Keratinocyte (primary cell): ENCODE results near the gene CD68. TPM values are rescaled to one million over a fixed set of nuclear protein-coding genes. Genes with fewer than 3 reads are reported as not detected.

Experiments
- DNase-seq: peaks from one replicate; pipeline ENCODE4 v3.0.0-alpha.2; 2011; ENCODE audit warnings: low read depth, missing footprints, low spot score
- FAIRE-seq: peaks from 2 replicates; lab custom pipeline; 2011; peaks lifted over from hg19 to GRCh38; lab: Jason Lieb, UNC
- H2AFZ ChIP-seq: 2 replicates; pipeline ENCODE4 v1.6.0; 2012; ENCODE audit warnings: low read length, control low read depth, inconsistent platforms; ENCODE audit not compliant: control insufficient read depth
- H3K27ac ChIP-seq: 2 replicates; pipeline ENCODE4 v1.5.1; 2011; ENCODE audit warnings: low read length; ENCODE audit not compliant: control insufficient read depth, insufficient read depth
- H3K27me3 ChIP-seq: 3 replicates; pipeline ENCODE4 v1.6.0; 2011; ENCODE audit warnings: low read length; ENCODE audit not compliant: control insufficient read depth, insufficient read depth; ENCODE audit errors: extremely low read depth
- H3K36me3 ChIP-seq, 2 experiments: 2 replicates in 1 of 2; 3 replicates in 1 of 2; pipeline ENCODE4 v1.5.1; 2011; ENCODE audit warnings: low read length in 2 of 2, mild to moderate bottlenecking in 1 of 2; ENCODE audit not compliant: control insufficient read depth in 2 of 2, insufficient read depth in 2 of 2; ENCODE audit errors: extremely low read depth in 1 of 2
- H3K4me1 ChIP-seq: 3 replicates; pipeline ENCODE4 v1.5.1; 2011; ENCODE audit warnings: low read length; ENCODE audit not compliant: control insufficient read depth, insufficient read depth; ENCODE audit errors: extremely low read depth
- H3K4me2 ChIP-seq: 3 replicates; pipeline ENCODE4 v1.6.0; 2011; ENCODE audit warnings: low read depth, low read length; ENCODE audit not compliant: control insufficient read depth, insufficient read depth; ENCODE audit errors: extremely low read depth
- H3K4me3 ChIP-seq, 3 experiments: fragments of 200-600 bp in 1 of 3; sonication (generic) in 1 of 3; 2 replicates in 2 of 3; 3 replicates in 1 of 3; pipeline ENCODE4 v1.5.1; 2011 to 2016; ENCODE audit warnings: low read length in 3 of 3, mild to moderate bottlenecking in 3 of 3, control low read depth in 2 of 3, inconsistent platforms in 1 of 3, low read depth in 1 of 3, mixed read lengths in 1 of 3, mixed run types in 1 of 3, moderate library complexity in 1 of 3; ENCODE audit not compliant: control insufficient read depth in 2 of 3, insufficient read depth in 2 of 3; ENCODE audit errors: extremely low read depth in 1 of 3
- H3K79me2 ChIP-seq: 2 replicates; pipeline ENCODE4 v1.6.0; 2012; ENCODE audit warnings: low read length; ENCODE audit not compliant: control insufficient read depth, insufficient read depth
- H3K9ac ChIP-seq: 3 replicates; pipeline ENCODE4 v1.6.0; 2011; ENCODE audit warnings: low read length; ENCODE audit not compliant: control insufficient read depth, insufficient read depth; ENCODE audit errors: extremely low read depth
- H3K9me1 ChIP-seq: 3 replicates; pipeline ENCODE4 v1.6.0; 2011; ENCODE audit warnings: low read length; ENCODE audit not compliant: control insufficient read depth, insufficient read depth; ENCODE audit errors: extremely low read depth
- H3K9me3 ChIP-seq: 2 replicates; pipeline ENCODE4 v1.5.1; 2012; ENCODE audit warnings: low read depth, low read length; ENCODE audit not compliant: control insufficient read depth
- H4K20me1 ChIP-seq: 3 replicates; pipeline ENCODE4 v1.6.0; 2011; ENCODE audit warnings: low read length; ENCODE audit not compliant: control insufficient read depth, insufficient read depth; ENCODE audit errors: extremely low read depth
- CTCF ChIP-seq, 3 experiments: IDR thresholded peaks in 1 of 3; conservative IDR thresholded peaks in 1 of 3; optimal IDR thresholded peaks in 1 of 3; 2 replicates in 2 of 3; 3 replicates in 1 of 3; pipeline versions ENCODE3 to v1.5.1; 2011; ENCODE audit warnings: low read length in 3 of 3, mild to moderate bottlenecking in 3 of 3, moderate library complexity in 2 of 3, control low read depth in 1 of 3, inconsistent platforms in 1 of 3; ENCODE audit not compliant: insufficient read depth in 2 of 3; ENCODE audit errors: extremely low read depth in 1 of 3
- EZH2 ChIP-seq: IDR thresholded peaks from one replicate; pipeline ENCODE4 v1.6.1; 2012; ENCODE audit warnings: inconsistent platforms, mild to moderate bottlenecking, low read length, moderate library complexity
- dilution Hi-C: fragments of 300-500 bp; cut with MboI; formaldehyde crosslinking; loops from one replicate; pipeline ENCODE4 v1.7.0; 2020; ENCODE audit warnings: low sequenced_read_pairs; ENCODE audit not compliant: extremely low pct_ligation_motif_present
- polyA plus RNA-seq, 5 experiments: library from polyadenylated mRNA; depleted of rRNA in 3 of 5; stranded (reverse) in 3 of 5; stranded (forward) in 1 of 5; unstranded in 1 of 5; fragments of >200 nt; gene quantifications; 1 replicate in 1 of 5; 2 replicates in 3 of 5; 3 replicates in 1 of 5; pipeline versions ENCODE4 v1.2.1 to v1.2.3, GENCODE V29; 2011 to 2012; ENCODE audit warnings: missing spikeins in 2 of 5, low read depth in 1 of 5, low replicate concordance in 1 of 5
- small RNA-seq, 3 experiments: library from RNA; depleted of rRNA; stranded (forward); fragments of <200 nt; gene quantifications; one replicate each; pipeline ENCODE3, GENCODE V24; 2012; ENCODE audit warnings: low read depth in 3 of 3, low replicate concordance in 1 of 3; ENCODE audit not compliant: insufficient read length in 3 of 3

Gene CD68
- polyA plus RNA-seq, 1 donor (not counting 4 experiments of a cell fraction or from before 2014, with no cell fraction given) = 14.0 TPM

DNA sequence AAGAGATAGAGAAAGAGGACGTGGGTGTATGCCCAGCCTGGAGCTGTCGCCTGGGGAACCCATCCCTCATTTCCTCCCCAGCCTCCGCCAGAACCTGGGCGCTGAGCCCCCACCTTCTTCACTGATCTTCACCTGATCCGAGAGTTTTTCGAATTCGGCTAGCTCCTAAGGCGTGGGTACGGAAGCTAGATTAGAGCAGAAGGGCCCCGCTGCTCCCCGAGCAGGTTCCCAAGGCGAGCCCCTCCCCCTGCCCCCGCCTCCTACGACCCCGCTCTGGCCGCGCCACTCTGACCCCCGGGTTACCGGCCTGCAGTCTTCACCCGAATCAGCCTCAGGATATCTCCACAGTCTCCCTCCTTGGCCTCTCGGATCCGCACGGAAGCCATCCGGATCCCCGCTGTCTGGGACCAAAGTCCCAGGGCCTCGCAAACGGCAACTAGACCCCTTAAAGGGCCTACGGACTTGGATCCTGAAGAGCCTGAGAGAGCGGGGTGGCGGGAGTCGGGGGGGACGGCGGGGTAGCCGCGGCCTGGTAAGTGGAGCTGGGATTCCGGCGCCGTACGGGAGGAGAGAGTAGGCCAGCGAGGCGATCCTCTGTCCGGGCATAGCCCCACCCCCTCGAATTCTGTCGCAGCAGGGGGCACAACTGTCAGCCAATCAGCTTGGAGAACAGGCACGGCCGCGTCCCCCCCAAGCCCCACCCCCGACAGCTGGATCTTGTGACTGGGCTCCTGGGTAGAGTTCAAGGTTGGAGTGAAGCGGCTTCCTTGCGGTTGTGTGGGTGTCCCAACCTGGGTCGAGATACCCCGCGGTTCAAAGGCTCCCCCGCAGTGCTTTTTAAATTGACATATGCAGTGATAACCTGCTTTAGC is 48.0 kb downstream of the CD68 start, which contains the start of gene SAT2:
Gene SAT2 (minus strand): TSS at position 572 of the 872 bp plus-strand sequence. CDS start 186 bp downstream, at position 386.
- peaks cover 2% of the 10 kb centered on the region for H3K79me2 ChIP-seq
- H3K4me1 ChIP-seq = peaks cover 3% of the 10 kb centered on the region
- H4K20me1 ChIP-seq = no peaks in the 10 kb centered on the region
- no peaks in the 10 kb centered on the region for H3K9me1 ChIP-seq
- no peak for TF ChIP-seq CTCF (optimal IDR thresholded peaks at IDR 0.05 in 1 of 3, IDR thresholded peaks at IDR 0.05 in 1 of 3, conservative IDR thresholded peaks at IDR 0.05 in 1 of 3; ENCODE audit: extremely low read depth in 1 of 3, insufficient read depth in 2 of 3, low read length in 3 of 3)
- no peak for TF ChIP-seq EZH2
- H3K9me3 ChIP-seq = no peaks in the 10 kb centered on the region
- peak within 1 kb of the TSS; percentile 79 to 98 (median 83) for H3K4me3 ChIP-seq
- DNase-seq = peak; percentile 59
- H3K9ac ChIP-seq = peak within 1 kb of the TSS; percentile 84
- peak within 1 kb of the TSS; percentile 70 for H3K27ac ChIP-seq
- peak within 1 kb of the TSS; percentile 83 for H2AFZ ChIP-seq
- H3K36me3 ChIP-seq = no peaks in the 10 kb centered on the region
- H3K4me2 ChIP-seq = peak within 1 kb of the TSS; percentile 97
- H3K27me3 ChIP-seq = no peaks in the 10 kb centered on the region
- dilution Hi-C loops = no loop called here
- FAIRE-seq = peak; percentile 68

- FAIRE-seq (no peak), DNase-seq (no peak)
- no peak within 1 kb of the TSS for H3K27ac ChIP-seq
- peaks cover 3% of the 10 kb centered on the region for H3K4me1 ChIP-seq
- H4K20me1 ChIP-seq = no peaks in the 10 kb centered on the region
- H3K27me3 ChIP-seq = no peaks in the 10 kb centered on the region
- no peaks in the 10 kb centered on the region for H3K9me3 ChIP-seq
- no peak within 1 kb of the TSS for H3K9ac ChIP-seq
- TF ChIP-seq CTCF (optimal IDR thresholded peaks at IDR 0.05 in 1 of 3, IDR thresholded peaks at IDR 0.05 in 1 of 3, conservative IDR thresholded peaks at IDR 0.05 in 1 of 3; ENCODE audit: extremely low read depth in 1 of 3, insufficient read depth in 2 of 3, low read length in 3 of 3) = no peak
- TF ChIP-seq EZH2 = no peak
- H3K4me2 ChIP-seq = no peak within 1 kb of the TSS
- H3K79me2 ChIP-seq = peaks cover 2% of the 10 kb centered on the region
- H2AFZ ChIP-seq = no peak within 1 kb of the TSS
- no peaks in the 10 kb centered on the region for H3K36me3 ChIP-seq
- H3K9me1 ChIP-seq = no peaks in the 10 kb centered on the region
- dilution Hi-C loops = no loop called here
- no peak within 1 kb of the TSS for H3K4me3 ChIP-seq
These were observed 50.6 kb downstream of the CD68 start, which contains the start of gene SHBG for GRCh38 chr17:7629939-7630571. Gene SHBG, plus strand, starts transcription at chr17:7630135. Its CDS starts 38 bp downstream, at chr17:7630173.

Small RNAs within 50 kb of the gene (small RNA-seq; reads per million reads assigned to genes)
- 0 reads per million in 3 experiments for gene CD68
- gene RF00019 = 0 reads per million in 3 experiments
- gene SNORA48 = 0 reads per million in 3 experiments
- gene SNORD10 = 0 reads per million in 3 experiments

Other genes starting within 250 kb of the CD68 start
- gene ACAP1, start 243.1 kb upstream of the CD68 start, polyA plus RNA-seq = 0.33 to 3.1 TPM (median 1.7 TPM) in 3 replicates
- 17.5 to 33.7 TPM (median 18.5 TPM) in 3 replicates for gene KCTD11, start 227.5 kb upstream of the CD68 start, polyA plus RNA-seq
- gene TMEM95, start 224.5 kb upstream of the CD68 start, polyA plus RNA-seq = not detected in 3 replicates
- gene TNK1, start 198.5 kb upstream of the CD68 start, polyA plus RNA-seq = 10.6 to 15.8 TPM (median 12.1 TPM) in 3 replicates
- 30.5 to 82.8 TPM (median 36.9 TPM) in 3 replicates for gene PLSCR3, start 185.1 kb upstream of the CD68 start, polyA plus RNA-seq
- 68.1 to 131 TPM (median 90.1 TPM) in 3 replicates for gene TMEM256, start 175.5 kb upstream of the CD68 start, polyA plus RNA-seq
- gene NLGN2, start 171.8 kb upstream of the CD68 start, polyA plus RNA-seq = 2.5 to 4.9 TPM (median 4.8 TPM) in 3 replicates
- not detected in 3 replicates for gene SPEM1, start 159.3 kb upstream of the CD68 start, polyA plus RNA-seq
- gene SPEM2, start 154.0 kb upstream of the CD68 start, polyA plus RNA-seq = not detected in 3 replicates
- not detected in 3 replicates for gene SPEM3, start 150.8 kb upstream of the CD68 start, polyA plus RNA-seq
- 6.8 to 10.0 TPM (median 9.1 TPM) in 3 replicates for gene TMEM102, start 144.2 kb upstream of the CD68 start, polyA plus RNA-seq
- gene FGF11, start 140.1 kb upstream of the CD68 start, polyA plus RNA-seq = 27.4 to 46.9 TPM (median 30.4 TPM) in 3 replicates
- 13.1 to 51.3 TPM (median 22.0 TPM) in 3 replicates for gene CHRNB1, start 134.6 kb upstream of the CD68 start, polyA plus RNA-seq
- 20.9 to 23.9 TPM (median 21.8 TPM) in 3 replicates for gene ZBTB4, start 100.0 kb upstream of the CD68 start, polyA plus RNA-seq
- not detected in 3 replicates for gene SLC35G6, start 98.2 kb upstream of the CD68 start, polyA plus RNA-seq
- 8.3 to 24.3 TPM (median 17.5 TPM) in 3 replicates for gene POLR2A, start 95.3 kb upstream of the CD68 start, polyA plus RNA-seq
- gene TNFSF12, start 30.6 kb upstream of the CD68 start, polyA plus RNA-seq = 0.39 to 1.5 TPM (median 1.0 TPM) in 3 replicates
- 2.4 to 5.7 TPM (median 3.9 TPM) in 3 replicates for gene TNFSF13, start 20.9 kb upstream of the CD68 start, polyA plus RNA-seq
- 98.9 to 110 TPM (median 99.1 TPM) in 3 replicates for gene SENP3, start 17.7 kb upstream of the CD68 start, polyA plus RNA-seq
- gene MPDU1, start 4.2 kb downstream of the CD68 start, polyA plus RNA-seq = 57.8 to 71.5 TPM (median 63.0 TPM) in 3 replicates
- gene SOX15, start 10.5 kb downstream of the CD68 start, polyA plus RNA-seq = 85.7 to 111 TPM (median 86.2 TPM) in 3 replicates
- gene FXR2, start 35.3 kb downstream of the CD68 start, polyA plus RNA-seq = 30.6 to 44.3 TPM (median 32.2 TPM) in 3 replicates
- gene SAT2, start 48.2 kb downstream of the CD68 start, polyA plus RNA-seq = 23.5 to 26.9 TPM (median 25.8 TPM) in 3 replicates
- gene SHBG, start 50.5 kb downstream of the CD68 start, polyA plus RNA-seq = 0.14 to 0.44 TPM (median 0.23 TPM) in 3 replicates
- not detected in 3 replicates for gene ATP1B2, start 71.3 kb downstream of the CD68 start, polyA plus RNA-seq
- 14.3 to 60.6 TPM (median 22.0 TPM) in 3 replicates for gene TP53, start 107.9 kb downstream of the CD68 start, polyA plus RNA-seq
- 7.7 to 10.6 TPM (median 8.2 TPM) in 3 replicates for gene WRAP53, start 108.8 kb downstream of the CD68 start, polyA plus RNA-seq
- gene EFNB3, start 125.6 kb downstream of the CD68 start, polyA plus RNA-seq = 3.1 to 4.1 TPM (median 3.1 TPM) in 3 replicates
- 0.13 to 0.36 TPM (median 0.13 TPM) in 3 replicates for gene DNAH2, start 138.1 kb downstream of the CD68 start, polyA plus RNA-seq